Measurements from ENCODE around the gene RAB27A.

RAB27A gene

GRCh38 chr15:55245059-55245458 lies 44.6 kb downstream of the RAB27A start:
- H3K4me3 ChIP-seq (ENCODE audit: low read depth, low read length), result no peak overlapping the region
- no peak for DNase-seq (ENCODE audit: low read depth)
- TF ChIP-seq CTCF (IDR thresholded peaks at IDR 0.05; ENCODE audit: low read depth, low read length) (no peak), MAX (IDR thresholded peaks at IDR 0.05; ENCODE audit: low read depth, low read length) (no peak), MYC (IDR thresholded peaks at IDR 0.05; ENCODE audit: low read depth, low read length) (no peak), POLR2A (IDR thresholded peaks at IDR 0.05; ENCODE audit: extremely low read depth, insufficient read length) (no peak)

- TF ChIP-seq MAX (IDR thresholded peaks at IDR 0.05; ENCODE audit: low read depth, low read length) (no peak), CTCF (IDR thresholded peaks at IDR 0.05; ENCODE audit: low read depth, low read length) (no peak), MYC (IDR thresholded peaks at IDR 0.05; ENCODE audit: low read depth, low read length) (no peak), POLR2A (IDR thresholded peaks at IDR 0.05; ENCODE audit: extremely low read depth, insufficient read length) (no peak)
- no peak for DNase-seq (ENCODE audit: low read depth)
- no peak overlapping the region for H3K4me3 ChIP-seq (ENCODE audit: low read depth, low read length)
These were observed 47.7 kb downstream of the RAB27A start for GRCh38 chr15:55241891-55242290.

GRCh38 chr15:55241186-55241585 lies 48.4 kb downstream of the RAB27A start:
- no peak for DNase-seq (ENCODE audit: low read depth)
- TF ChIP-seq MYC (IDR thresholded peaks at IDR 0.05; ENCODE audit: low read depth, low read length), result no peak
- TF ChIP-seq CTCF (IDR thresholded peaks at IDR 0.05; ENCODE audit: low read depth, low read length), result no peak
- TF ChIP-seq POLR2A (IDR thresholded peaks at IDR 0.05; ENCODE audit: extremely low read depth, insufficient read length), result no peak
- TF ChIP-seq MAX (IDR thresholded peaks at IDR 0.05; ENCODE audit: low read depth, low read length), result no peak

GRCh38 chr15:55240125-55240760 lies 49.4 kb downstream of the RAB27A start:
- no peak for DNase-seq (ENCODE audit: low read depth)
- H3K4me3 ChIP-seq (ENCODE audit: low read depth, low read length), result no peak overlapping the region
- TF ChIP-seq MYC (IDR thresholded peaks at IDR 0.05; ENCODE audit: low read depth, low read length), result no peak
- TF ChIP-seq POLR2A (IDR thresholded peaks at IDR 0.05; ENCODE audit: extremely low read depth, insufficient read length), result no peak
- TF ChIP-seq CTCF (IDR thresholded peaks at IDR 0.05; ENCODE audit: low read depth, low read length), result no peak
- no peak for TF ChIP-seq MAX (IDR thresholded peaks at IDR 0.05; ENCODE audit: low read depth, low read length)

More at GRCh38 chr15:55241186-55241585, 48.4 kb downstream of the RAB27A start:
- H3K4me3 ChIP-seq (ENCODE audit: low read depth, low read length), result no peak overlapping the region

GRCh38 chr15:55239440-55240124 lies 50.0 kb downstream of the RAB27A start:
- TF ChIP-seq CTCF (IDR thresholded peaks at IDR 0.05; ENCODE audit: low read depth, low read length) (no peak), POLR2A (IDR thresholded peaks at IDR 0.05; ENCODE audit: extremely low read depth, insufficient read length) (no peak)
- DNase-seq (ENCODE audit: low read depth), result no peak
- H3K4me3 ChIP-seq (ENCODE audit: low read depth, low read length), result no peak overlapping the region
